T-helper 1 cell (primary cell): ENCODE results near the gene TNFAIP8L1.
"Not testable (repeated sequence)": the region's sequence is repeated elsewhere in the genome, so short reads cannot be mapped to it uniquely, and the experiment has no call there.

Source experiments
- DNase-seq, 5 donors: peaks; one replicate each; pipeline ENCODE4 v3.0.0-alpha.2; 2012 to 2020

TNFAIP8L1 gene

DNA sequence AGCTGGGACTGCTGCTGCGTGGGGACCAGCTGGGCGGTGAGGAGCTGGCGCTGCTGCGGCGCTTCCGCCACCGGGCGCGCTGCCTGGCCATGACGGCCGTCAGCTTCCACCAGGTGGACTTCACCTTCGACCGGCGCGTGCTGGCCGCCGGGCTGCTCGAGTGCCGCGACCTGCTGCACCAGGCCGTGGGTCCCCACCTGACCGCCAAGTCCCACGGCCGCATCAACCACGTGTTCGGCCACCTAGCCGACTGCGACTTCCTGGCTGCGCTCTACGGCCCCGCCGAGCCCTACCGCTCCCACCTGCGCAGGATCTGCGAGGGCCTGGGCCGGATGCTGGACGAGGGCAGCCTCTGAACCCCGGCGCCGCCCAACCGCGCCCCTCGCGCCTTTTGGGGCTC is 12.8 kb downstream of the TNFAIP8L1 start:
- no peak for DNase-seq

DNA sequence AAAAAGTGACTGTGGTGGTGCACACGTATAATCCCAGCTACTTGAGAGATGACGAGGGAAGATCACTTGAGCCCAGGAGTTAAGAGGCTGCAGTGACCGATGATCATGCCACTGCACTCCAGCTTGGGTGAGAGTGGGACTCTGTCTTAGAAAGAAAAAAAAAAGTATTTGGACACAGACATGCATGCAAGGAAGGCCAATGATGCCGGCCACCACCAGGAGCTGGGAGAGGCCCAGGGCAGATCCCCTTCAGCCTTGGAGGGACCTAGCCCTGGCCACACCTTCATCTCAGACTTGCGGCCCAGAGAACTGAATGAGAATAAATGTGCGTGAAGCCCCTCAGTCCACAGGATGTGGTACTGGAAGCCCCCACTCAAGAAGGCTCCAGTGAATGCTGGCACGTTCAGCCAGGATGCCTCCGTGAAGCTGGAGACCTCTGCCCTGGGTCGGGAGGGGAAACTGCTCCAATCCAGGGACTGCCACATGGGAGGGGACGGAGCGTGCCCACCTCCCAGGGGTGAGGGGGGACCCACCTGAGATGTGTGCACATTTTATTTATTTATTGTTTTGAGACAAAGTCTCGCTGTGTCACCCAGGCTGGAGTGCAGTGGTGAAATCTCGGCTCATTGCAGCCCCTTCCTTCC is 14.6 kb downstream of the TNFAIP8L1 start:
- no peak for DNase-seq

DNA sequence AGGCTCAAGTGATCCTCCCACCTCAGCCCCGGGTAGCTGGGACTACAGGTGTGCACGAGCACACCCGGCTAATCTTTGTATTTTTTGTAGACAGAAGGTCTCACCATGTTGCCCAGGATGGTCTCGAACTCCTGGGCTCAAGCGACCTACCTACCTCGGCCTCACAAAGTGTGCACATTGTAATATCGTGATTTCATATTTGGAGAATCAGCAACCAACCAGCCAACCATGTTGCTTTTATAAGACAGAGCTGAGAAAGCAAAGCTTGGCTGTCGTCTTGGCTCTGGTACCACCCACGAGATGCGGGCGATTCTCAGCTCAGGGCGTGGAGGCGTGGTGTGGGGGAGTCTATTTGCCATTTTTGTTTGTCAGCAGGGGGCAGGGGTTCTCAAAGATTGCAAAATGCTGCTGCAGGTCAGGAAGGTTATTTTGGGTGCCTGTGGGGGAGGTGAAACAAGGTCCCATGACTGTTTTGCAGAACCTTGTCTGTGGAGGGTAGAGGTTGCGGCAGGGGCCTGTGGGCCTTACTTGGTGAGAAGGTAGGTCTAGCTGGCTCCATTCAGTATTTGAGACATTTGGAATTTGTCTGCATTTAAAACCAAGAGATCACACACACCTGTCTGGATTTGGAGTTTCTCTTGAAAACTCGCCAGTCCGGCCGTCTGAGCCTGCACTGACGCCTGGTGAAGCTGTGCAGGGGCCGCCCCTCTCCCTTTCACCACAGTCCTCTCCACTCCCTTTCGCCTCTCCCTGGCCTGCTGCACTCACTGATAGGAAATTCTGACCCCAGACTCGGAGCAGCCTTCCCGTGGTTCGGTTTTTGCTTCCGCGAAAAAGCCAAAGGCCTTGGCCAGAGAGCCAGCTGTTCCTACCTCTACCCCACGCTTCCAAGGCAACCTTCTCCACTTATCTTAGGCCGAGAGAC is 15.4 kb downstream of the TNFAIP8L1 start:
- DNase-seq, result no peak

DNA sequence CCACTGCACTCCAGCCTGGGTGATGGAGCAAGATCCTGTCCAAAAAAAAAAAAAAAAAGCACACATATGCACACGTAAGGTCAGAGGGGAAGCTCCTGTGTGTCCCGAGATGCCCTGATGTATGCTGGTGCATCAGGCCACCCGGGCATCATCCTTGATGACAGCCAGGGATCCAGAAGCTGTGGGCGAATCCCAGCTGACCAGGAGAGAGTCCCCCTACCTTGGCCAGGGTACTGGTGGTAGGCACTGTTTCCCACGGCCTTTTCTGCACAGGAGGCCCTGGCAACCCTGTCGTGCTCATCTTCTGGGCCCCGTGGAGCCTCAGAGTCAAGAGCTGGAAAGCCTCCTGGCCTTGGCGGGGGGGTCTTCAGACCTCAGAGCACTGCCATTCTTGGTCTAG is 16.8 kb downstream of the TNFAIP8L1 start:
- DNase-seq, result no peak

DNA sequence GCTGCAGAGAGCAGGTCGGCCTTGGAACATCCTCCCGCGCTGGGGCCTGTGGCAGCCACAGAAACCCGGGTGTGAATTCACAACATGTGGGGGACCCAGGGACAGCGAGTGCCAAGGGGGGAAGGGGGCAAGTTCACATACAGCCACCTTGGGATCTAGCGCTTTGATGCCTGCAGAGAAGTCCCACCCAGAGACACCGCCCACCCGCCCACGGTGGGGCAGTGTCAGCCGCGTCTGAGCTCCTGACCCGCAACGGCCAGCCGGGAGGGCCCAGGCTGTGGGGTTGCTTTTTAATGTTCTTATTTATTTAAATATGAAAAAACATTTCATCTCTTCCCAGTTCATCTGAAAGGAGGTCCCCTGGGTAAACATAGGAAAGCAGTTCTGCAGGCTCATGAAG is 17.9 kb downstream of the TNFAIP8L1 start:
- no peak for DNase-seq

DNA sequence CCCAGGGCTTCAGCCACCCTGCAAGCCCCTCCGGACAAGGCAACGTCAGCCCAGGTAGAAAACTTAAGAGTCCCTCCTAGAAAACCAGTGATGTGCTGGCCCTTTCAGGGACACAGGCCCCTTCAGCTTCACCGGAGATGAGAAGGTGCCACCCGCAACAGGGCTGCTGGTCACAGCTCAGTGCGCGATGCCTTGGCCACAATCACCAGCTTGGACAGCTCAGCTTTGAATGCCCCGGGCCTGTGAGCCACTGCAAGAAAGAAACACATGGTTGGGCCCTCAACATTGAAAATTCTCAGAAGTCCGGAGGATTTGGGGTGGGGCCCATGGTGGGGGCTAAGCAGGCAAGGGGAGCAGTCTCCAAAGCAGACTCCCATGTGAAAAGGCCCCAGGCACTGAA is 18.5 kb downstream of the TNFAIP8L1 start:
- no peak for DNase-seq

DNA sequence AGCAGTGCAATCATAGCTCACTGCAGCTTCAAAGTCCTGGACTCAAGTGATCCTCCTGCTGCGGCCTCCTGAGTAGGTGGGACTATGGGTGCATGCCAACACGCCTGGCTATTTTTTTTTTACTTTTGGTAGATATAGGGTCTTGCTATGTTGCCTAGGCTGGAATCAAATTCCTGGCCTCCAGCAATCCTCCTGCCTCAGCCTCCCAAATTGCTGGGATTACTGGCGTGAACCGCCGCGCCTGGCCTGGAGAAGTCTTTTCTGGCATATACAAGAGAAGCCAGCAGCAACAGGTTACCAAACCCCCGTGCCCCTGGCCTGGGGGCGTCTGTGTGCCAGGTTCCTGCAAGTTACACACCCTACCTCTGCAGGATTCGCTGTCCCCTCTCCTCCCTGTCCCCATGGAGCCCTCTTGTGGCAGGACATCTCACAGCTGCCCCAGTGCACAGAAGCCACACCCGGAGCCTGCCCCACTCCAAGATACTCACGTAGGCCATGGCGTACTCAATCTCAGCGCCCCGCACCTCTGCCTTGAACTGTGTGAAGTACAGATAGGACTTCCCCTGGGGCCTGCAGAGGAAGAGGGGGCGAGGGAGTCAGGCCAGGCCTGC is 21.0 kb downstream of the TNFAIP8L1 start:
- DNase-seq, result no peak

DNA sequence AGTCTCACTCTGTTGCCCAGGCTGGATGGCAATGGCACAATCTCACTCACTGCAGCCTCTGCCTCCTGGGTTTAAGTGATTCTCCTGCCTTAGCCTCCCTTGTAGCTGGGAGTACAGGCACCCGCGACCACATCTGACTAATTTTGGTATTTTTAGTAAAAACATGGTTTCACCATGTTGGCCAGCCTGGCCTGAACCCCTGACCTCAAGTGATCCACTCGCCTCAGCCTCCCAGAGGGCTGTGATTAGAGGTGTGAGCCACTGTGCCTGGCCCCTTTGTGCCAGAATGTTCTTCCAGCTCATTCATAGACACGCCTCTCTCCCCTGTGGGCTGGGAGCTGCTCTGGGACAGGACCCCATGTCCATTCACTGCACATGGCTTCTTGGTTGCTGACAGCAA is 21.7 kb downstream of the TNFAIP8L1 start:
- no peak for DNase-seq

DNA sequence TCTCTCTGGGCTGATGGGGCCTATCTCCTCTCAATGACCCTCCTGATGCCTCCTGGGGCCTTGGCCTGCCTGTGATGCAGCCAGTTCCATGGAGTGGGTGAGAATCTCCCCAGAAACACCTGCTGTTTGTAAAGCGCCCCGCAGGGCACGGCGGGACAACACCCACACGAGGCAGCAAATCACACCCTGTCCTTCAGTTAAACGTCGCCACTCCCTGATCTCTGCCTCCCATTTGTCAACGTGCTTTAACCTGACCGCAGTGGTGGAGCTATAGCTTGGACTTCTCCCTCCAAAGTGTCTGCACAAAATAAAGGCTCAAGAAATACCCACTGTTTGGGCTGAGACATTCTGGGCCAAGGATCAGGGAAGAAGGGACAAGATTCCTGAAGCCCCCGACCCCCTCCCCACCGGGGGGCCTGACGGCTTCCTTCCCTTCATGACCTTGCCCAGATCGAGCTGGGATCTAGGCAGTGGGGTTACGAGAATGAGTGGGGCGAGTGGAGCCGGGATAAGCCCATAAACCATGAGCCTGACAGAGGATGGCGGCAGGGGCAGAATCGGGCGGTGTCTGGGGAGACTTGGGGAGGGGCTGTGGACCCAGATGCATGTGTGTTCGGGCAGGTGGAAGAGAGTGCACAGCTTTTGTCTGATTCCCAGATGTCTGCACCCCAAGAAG is 22.8 kb downstream of the TNFAIP8L1 start:
- no peak for DNase-seq

DNA sequence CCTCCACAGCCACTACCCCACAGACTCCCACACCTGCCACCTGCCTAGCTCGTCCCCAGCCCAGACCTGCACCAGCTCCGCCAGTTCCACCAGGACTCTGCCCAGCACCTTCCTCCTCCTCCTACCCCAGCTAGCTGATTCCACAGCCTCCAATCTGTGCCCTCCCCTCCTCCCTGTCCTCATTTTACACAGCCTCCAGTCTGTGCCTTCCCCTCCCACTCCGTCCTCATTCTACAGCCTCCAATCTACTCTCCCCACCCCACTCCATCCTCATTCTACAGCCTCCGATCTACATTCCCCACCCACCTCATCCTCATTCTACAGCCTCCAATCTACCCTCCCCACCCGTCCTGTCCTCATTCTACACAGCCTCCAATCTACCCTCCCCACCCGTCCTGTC is 23.5 kb downstream of the TNFAIP8L1 start:
- DNase-seq, result no peak

DNA sequence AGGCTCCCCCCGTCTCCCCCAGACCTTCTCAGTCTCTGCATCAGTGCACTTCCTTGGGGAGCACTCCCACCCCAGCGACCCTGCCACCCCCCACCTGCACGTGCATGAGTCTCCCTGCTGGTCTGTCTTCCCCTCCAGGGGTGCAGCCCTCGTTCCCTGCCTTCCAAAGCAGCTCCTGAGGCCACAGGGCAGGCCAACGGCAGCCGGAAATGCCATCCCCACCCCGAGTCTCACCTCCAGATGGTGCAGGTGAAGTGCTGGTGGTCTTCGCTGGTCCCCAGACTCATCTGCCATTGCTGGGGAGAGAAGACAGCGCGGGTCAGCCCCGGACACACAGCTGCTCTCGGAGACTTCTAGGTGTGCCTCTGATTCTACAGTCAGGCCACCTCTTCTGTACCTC is 25.3 kb downstream of the TNFAIP8L1 start:
- DNase-seq, result no peak

DNA sequence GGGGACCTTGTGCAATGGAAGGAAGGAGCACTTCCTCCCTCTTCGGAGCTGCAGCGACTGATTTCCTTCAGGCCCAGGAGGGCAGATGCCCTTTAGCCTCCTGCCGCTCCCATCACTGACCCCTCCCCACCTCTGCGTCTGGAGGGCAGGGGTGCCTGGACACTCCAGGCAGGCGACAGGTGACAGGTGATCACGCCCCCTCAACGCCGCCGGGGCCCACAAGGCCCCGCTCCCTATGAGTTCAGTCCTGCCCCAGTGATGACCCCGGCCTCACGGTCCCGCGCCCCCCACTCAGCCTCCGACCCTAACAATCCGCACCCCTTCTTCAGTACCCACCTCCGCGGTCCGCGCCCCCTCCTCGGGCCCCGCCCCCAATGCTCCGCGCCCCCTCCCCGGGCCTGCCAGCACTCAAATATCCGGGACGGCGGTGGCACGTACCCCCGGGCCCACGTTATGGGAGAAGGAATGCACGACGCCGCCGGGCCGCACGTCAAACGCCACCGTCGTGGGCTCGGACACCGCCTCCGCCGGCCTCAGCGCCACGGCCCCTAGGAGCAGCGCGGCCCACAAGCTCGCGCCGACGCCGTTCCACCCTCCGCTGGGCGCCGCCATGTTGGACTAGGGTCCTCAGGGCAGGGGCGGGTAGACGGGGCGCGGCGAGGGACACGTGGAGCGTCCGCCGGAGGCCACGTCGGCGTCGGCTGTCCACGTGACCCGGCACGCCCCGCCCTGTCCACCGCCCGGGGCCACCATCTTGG is 30.6 kb downstream of the TNFAIP8L1 start, which contains the start of gene MYDGF:
Gene MYDGF, minus strand, starts transcription at position 620 of the 758 bp plus-strand sequence. Its CDS starts 8 bp downstream, at position 612.
- DNase-seq, result peak; percentile 90 to 95 (median 92)

DNA sequence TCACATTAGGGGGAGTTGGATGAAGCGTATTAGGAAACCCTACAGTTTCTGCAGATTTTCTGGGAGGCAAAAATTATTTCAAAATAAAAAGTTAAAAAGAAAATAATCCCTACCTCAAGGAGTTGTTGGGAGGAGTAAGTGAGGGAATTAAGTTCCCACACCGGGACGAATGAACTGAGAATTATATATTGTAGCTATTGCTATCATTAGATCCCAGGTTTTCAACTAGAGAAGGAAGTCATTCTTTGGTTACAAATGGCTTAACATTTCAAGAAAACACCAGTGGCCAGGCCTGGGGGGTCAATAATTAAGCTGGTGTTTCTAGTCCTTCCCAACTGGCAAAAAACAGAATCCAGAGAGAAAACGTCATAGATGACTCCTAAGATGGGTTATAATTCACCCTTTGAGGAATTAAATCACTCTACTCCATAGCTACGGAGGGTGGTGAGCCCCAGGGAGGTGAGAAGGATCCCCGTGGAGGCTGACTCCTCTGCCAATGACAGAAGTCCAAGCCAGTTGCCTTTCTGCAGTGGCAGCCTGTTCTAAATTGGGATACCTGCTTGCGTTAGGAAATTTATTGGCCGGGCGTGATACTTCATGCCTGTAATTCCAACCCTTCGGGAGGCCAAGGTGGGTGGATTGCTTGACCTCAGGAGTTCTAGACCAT is 32.0 kb downstream of the TNFAIP8L1 start:
- DNase-seq, result no peak

DNA sequence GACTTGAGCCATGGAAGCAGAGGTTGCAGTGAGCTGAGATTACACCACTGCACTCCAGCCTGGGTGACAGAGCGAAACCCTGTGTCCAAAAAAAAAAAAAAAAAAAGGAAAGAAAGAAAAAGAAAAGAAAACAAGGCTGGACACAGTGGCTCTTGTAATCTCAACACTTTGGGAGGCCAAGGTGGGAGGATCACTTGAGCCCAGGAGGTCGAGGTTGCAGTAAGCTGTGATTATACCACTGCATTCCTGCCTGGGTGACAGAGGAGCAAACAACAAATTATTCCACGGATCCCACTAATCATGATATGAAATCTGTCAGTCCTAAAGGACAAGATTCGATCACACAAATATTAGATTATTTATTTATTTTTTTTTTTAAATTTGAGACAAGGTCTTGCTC is 33.9 kb downstream of the TNFAIP8L1 start:
- DNase-seq, result no peak

DNA sequence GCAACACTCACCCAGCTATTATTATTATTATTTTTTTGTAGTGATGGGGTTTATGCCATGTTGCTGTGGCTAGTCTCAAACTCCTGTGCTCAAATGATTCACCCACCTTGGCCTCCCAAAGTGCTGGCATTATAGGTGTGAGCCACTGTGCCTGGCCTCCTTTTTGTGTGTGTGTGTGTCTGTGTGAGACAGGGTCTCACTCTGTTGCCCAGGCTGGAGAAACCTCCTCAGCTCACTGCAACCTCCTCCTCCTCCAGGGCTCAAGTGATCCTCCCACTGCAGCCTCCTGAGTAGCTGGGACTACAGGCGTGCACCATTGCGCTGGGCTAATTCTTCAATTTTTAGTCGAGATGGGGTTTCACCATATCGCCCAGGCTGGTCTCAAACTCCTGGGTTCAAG is 34.4 kb downstream of the TNFAIP8L1 start:
- DNase-seq, result no peak

DNA sequence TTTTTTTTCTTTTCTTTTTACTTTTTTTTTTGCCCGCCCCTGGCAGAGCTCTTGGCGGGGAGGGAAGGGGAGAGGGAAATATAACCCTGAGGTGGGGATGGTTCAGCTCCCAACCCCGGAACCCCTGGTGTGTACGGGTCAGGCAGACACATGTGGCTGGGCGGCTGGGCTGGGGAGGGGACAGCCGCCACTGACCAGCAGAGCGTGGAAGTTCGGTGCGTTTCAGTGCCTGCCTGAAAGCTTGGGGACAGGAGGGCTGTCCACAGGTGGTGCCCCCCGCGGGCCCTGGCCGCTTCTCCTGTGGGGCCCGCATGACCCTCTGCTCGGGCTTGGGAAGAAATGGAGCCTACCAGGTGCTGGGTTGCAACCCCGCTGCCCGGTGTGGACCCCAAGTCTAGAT is 36.0 kb downstream of the TNFAIP8L1 start:
- no peak for DNase-seq

DNA sequence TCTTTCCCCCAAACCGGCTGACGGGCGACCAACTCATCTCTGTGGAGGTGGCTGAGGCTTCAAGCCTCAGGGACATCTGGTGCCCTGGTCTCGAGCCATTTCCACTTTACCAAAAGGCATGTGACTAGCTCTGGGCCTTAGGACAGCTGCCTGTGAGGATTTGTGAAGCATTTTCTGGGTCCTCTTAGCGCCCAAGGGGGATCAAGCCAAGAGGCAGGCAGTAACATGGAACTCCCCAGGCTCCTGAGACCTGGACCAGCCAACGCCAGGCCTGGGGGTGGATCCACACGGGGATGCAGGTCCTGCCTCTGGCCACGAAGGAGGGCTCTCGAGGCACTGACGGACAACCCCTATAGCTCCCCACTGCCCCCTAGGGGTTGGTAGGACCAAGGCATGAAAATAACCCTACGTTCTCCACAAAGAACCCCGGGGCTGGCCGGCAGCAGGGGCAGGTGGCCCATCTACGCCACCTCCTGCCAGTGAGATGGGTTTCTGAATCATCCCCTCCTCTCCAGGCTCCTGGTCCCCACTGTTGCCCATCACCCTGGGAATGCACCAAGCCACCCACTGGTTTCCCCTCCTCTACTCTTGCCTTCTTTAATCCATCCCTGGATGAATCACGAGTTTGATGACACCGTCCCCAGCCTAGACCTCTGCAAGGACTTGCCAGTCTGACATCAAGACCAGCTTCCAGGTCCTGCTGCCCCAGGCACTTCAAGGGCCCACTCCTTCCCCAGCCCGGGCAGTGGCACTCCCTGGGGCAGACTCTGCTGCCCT is 37.8 kb downstream of the TNFAIP8L1 start:
- DNase-seq, result no peak

DNA sequence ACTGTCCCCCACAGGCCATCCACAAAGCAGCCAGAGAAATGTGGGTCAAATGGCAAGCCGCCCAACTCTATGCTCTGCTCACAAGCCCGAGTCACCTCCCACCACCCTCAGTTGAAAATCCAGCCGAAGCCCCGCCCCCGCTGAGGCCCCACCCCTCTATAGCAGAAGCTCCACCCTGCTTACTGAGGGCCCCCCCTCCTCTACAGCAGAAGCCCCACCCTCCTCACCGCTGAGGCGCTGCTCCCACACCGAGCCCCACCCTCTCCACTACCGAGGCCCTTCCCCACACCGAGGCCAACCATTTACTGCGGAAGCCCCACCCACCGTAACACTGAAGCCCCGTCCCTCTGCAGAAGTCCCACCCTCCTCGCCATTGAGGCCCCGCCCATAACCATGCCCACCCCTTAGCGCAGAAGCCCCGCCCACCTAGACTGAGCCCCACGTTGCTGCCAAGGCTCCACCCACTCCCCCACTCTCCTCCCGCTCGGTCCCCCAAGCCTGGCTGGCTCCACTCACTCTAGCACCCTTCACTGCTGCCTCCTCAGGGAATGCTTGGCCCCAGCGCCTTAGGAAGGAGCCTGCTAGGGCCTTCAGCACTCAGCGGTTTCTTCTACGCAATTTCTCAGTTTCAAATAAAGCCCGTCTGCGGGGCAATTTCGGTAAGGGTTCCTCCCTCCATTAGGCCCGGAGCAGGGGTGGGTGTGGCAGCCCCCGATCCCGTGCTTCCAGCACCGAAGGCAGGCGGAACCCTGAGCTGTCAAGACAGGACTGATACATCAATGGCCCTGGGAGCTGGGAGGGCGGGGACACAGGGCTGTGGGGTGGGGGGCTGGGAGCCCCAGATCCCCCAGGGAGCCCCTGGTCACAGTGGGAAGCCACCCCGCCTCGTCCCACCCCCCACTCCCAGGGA is 39.8 kb downstream of the TNFAIP8L1 start:
- no peak for DNase-seq

DNA sequence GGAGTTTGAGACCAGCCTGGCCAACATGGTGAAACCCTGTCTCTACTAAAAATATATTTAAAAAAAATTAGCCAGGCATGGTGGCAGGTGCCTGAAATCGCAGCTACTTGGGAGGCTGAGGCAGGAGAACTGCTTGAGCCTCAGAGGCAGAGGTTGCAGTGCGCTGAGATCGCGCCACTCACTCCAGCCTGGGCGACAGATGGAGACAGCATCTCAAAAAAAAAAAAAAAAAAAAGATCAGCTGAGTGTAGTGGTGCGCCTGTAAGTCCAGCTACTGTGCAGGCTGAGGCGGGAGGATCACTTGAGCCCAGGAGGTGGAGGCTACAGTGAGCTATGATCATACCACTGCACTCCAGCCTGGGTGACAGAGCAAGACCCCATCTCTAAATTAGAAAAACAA is 40.7 kb downstream of the TNFAIP8L1 start:
- not testable (repeated sequence) for DNase-seq
